Fibroblast of skin of scalp (primary cell): Measurements from ENCODE around the gene GGT7.
"Not testable (repeated sequence)": the region's sequence is repeated elsewhere in the genome, so short reads cannot be mapped to it uniquely, and the experiment has no call there.

Experiments
- DNase-seq: peaks from one replicate; pipeline ENCODE4 v3.0.0-alpha.2; 2013

The GGT7 gene

DNA sequence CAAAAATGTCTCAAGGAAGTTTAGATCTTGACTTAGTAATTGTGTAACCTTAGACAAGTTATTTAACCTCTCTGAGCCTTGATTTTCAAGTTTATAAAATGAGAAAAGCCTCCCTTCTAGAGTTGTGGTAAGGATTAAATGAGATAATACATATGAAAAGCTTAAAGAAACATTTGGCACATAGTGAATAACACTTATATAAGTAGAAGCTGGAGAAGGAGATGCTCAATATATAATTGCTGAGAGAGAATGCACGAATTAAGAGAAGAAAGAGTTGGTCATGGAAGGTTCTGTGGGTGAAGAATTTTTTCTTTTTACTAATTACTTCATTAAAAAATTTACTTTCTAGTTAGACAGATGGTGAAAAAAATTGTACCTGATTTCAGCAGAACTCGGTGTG lies 9.0 kb upstream of the GGT7 start:
- no peak for DNase-seq

DNA sequence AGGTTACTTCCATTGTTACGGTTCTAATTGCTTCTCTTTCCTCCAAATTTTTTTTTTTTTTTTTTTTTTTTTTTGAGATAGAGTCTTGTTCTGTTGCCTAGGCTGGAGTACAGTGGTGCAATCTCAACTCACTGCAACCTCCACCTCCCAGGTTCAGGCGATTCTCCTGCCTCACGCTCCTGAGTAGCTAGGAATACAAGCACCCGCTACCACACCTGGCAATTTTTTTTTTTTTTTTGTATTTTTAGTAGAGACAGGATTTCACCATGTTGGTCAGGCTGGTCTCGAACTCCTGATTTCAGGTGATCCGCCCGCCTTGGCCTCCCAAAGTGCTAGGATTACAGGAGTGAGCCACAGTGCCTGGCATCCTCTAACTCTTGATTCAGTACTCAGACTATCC lies 8.3 kb upstream of the GGT7 start:
- not testable (repeated sequence) for DNase-seq

DNA sequence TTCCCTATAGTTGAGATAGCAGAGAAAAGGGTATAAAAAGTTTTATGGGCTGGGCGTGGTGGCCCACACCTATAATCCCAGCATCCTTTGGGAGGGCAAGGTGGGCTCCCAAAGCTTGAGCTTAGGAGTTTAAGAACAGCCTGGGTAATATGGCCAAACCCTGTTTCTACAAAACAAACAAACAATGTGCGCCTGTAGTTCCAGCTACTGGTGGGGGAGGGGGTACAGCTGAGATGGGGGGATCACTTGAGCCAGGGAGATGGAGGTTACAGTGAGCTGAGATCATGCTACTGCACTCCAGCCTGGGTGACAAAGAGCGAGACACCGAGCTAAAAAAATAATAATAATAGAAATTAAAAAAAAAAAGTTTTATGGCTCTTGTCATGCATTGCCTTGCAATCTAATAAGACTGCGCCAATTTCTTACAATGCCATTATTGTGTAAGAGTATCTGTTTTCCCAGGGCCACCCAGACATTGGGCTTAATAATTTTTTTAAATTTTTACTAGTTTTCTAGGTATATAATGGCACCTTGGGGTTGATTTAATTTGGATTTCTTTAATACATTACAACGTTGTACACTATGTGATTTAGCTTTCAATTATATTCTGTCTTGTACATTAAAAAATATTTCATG lies 7.7 kb upstream of the GGT7 start:
- no peak for DNase-seq

DNA sequence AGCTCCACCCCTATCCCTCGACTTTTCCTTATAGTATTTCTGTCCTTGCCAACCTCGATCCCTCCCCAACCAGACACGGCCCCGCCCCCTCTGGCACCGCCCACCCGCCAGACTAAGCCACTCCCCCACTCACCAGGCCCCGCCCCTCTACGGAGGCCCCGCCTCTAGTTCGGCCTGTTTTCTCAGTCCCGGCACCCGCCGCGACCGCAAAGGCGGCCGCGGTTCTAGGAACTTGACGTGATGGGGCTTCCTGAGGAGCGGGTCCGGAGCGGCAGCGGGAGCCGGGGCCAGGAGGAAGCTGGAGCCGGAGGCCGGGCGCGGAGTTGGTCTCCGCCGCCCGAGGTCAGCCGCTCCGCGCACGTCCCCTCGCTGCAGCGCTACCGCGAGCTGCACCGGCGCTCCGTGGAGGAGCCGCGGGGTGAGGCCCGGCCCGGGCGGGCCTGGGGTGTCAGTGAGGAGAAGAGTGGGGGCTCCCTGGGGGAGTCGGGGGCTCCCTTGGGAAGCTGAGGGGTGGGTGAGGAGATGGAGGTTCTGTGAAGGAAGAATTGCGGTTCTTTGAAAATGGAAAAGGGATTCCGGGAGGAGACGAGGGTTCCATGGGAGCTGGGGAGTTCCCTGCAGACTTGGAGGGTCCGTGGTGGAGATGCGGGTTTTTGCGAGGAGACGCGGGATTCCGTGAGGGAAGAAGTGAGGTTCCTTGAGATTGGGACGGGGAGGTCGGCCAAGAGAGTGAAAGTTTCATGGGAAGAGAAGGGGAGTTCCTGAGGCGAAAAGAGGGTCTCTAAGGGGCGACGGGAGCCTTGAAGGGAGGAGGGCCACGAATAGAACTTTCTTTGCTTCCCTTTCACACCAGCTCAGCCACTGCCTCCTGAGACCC lies 4.0 kb upstream of the GGT7 start, which contains the start of gene ACSS2:
Gene ACSS2, plus strand, starts transcription at position 207 of the 877 bp plus-strand sequence. Its CDS starts 34 bp downstream, at position 241.
- no peak for DNase-seq

DNA sequence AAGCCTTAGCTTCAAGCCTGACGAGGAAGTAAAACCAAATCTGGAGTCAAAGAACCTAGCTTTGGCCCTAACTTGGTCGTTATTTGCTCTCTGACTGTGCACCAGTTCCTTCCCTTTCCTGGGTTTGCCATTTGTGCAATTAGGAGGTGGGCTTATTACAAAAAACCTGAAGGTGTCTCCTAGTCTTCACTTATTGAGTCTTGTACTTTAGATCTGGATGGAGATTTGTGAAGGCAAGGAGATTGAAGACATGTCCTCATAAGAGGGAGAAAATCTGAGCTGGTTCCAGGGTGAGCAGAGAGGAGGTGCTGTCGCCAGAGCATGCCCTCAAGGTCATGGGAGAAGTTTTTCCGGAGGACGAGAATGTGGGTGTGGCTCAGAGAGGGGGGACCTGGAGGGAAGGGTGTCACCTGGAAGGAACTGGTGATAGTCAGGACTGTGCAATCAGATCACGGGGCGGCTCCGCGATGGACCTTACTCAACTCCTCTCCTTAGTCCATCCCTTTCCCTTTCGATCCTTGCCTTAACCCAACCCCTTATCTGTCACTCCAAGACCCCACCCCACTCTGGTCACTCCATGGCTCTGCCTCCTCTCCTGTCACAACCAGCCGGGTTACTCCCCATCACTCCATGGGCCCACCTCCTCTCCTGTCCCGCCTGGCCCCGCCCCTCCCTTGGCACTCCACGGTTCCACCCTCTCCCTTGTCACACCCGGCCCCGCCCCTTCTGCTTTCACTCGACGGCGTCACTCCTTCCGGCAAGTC lies 3.2 kb upstream of the GGT7 start:
- peak; percentile 99 for DNase-seq

DNA sequence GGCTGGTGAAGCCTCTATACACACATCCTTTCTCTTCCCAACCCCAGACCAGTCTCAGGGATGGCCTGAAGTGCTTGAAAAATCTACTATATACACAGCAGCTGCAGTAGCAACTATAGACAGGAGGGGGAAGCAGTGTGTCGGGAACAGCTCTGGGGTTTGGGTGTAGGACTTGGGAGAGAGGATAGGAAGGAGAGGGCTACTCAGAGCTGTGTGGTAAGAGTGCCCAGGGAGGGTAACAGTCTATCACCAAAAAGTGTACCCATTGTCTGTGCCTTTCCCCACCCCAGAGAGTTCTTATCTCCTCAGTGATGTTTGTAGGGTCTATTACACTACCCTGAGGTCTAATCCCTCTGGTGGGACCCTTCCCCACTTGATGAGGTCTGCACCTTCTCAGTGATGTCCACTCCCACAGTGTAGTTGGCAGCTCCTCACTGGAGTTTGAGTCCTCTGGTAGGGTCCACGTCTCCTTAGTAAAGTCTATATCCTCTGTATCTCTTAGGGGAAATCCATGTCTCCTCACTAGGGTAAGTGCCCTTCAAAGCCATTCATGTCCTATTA lies 1.5 kb upstream of the GGT7 start:
- DNase-seq, result peak; percentile 88

DNA sequence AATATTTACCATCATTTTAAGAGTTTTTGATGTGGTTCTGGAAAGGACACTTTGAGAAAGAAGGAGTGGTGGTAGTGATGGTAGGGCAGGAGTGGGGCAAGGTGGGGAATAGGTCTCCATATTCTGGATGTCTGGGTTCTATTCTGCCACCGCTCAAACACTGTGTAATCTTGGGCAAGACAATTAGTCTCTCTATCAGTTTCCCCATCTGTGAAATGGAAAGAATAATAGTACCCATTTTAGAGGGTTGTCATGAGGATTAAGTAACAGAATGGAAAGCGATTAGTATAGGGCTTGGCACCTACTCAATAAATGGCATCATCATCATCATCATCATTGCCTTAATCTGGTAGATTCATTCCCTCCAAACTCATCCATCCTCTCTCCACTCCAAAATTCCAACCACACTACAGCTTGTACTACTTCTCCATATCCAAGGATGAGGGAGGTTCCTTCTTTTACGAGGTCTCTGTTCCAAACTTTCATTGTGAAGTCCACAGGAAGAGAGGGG lies 982 bp upstream of the GGT7 start:
- no peak for DNase-seq

DNA sequence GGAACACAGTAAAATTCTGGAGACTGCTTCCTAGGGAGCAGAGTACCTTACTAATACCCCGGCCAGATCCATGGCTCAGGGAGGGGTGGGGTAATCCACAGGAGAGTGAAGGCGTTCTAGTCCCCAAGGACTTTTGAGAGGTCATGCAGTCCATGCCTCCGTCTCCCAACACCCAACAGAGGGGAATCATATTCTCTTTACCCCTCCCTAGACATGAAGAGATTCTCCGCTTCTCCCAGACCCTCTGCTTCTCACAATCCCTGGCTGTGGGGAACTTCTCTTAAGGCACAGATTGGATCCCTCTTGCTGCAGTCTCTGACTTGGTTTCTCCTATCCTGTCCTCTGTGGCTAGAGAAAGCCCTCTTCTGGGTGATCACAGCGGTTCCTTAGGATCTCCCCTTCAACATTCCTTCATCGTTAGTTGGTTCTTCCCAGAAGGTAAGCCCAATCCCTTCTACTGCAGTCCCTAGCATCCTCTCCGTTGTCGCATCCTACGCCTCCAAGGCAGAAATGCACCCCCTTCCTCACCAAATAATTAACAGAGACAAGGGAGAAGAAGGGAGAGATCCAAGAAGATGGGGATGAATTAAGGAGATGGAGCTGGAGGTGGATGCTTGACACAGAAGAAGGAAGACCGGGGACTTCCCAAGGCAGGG lies 562 bp downstream of the GGT7 start:
- no peak for DNase-seq

DNA sequence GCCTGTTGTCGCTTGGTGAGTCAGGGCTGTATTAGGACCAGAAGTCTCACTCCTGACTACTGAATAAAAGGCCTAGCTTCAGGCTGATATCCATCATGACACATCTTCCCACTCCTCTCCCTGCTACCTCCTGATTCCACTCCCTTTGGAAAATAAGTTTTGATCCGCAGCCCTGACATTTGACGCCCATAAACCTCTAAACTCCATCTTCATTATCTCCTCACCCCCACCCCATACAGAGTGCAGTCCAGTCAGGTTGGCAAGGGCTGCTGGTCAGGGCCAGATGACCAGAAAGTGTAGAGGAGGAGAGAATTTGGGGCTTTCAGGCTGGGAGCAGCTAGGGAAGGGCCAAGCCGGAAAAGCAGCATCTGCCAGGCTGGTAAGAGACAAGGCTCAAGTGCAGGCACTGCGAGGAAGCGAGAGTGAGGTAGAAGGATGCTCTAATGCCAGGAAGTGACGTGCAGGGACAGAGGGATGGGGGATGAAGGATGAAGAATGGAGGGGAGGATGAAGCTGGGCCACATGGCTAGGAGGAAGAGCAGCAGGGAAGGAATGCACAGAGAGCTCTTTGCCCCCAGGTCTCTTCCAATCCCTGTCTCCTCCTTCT lies 1.2 kb downstream of the GGT7 start:
- DNase-seq, result no peak

DNA sequence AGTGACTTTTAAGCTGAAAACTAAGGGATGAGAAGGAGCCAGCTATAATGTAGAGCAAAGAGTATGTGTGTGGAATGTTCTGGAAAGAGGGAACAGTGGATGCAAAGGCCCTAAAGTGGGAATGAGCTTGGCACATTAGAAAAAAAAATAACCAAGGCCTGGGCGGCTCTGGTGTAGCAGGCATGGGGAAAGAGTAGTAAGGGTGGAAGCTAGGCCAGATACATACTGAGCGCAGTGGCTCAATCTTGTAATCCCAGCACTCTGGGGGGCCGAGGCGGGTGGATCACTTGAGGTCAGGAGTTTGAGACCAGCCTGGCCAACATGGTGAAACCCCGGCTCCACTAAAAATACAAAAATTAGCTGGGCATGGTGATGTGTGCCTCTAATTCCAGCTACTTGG lies 8.4 kb downstream of the GGT7 start:
- no peak for DNase-seq

DNA sequence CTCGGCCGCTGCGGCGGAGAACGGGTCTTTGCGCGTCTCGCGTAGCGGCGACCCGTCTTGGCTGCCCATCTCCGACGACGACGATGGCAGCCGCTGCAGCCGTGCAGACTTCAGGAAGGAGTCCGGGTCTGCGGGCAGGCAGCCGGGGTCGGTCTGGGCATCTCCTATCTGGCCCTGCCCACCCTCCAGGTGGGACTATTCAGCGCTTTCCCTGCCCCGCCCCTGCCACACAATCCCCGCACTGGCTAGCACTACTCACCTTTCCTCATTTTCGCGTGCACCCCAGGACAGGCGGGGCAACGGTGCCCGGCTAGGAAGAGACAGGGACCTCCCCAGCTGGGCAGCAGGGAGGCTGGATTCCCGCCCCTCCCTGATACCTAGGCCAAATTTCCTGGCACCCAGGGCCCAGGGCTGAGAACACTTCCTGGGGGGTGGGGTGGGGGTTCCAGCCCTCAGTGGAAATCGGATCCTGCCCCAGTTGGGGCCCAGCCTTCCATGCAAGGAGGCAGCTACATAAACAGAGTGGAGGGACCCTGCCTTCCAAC lies 9.2 kb downstream of the GGT7 start:
- DNase-seq, result no peak

DNA sequence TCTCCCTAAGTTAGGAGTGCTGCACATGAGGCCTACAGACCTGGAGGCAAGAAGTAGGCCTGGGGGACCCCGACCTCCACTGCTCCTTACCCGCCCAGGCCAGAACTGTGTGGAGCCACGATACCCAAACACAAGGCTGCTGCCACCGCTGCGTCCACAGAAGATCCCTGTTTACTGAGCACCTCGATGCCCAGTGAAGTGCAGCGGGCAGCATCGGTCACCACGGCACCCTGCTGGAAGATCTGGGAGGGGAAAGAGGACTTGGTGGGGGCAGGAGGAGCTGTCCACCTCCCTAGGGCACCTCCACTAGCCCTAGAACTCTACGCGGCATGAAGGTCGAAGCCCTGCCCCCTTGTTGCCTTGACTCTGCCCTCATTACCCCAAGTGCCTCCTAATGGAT lies 9.9 kb downstream of the GGT7 start:
- DNase-seq, result no peak

DNA sequence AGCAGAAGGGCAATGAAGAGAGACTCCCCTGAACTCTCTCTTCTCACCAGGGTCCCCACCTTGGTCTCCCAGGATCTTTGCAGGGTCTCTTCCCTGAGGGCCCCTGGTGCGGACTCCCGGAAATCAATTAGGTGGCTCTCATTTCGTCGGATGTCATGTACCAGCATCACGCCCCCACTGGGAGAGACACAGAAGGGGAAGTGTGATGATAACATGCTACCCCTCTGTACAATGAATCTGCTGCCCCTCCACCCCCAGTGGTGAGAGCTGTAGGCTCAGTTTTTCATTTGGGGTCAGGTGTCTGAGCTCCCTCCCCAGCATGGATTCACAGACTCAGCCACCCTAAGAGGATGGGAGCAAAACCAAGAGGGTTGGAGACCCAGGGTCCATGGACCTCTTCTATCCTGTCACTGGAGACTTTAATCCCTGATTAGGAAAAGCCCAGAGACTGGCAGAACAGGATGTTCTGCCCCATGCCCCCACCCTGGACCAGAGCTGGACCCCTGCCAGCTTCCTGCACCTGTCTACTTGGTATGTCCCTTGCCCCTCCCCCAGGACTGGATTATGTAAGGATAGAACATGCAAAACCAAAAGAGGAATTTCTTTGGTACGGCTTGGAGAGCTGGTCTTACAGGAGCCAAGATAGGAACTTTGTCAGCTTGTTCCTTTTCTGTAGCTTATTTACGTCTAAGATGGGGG lies 11.1 kb downstream of the GGT7 start:
- no peak for DNase-seq

DNA sequence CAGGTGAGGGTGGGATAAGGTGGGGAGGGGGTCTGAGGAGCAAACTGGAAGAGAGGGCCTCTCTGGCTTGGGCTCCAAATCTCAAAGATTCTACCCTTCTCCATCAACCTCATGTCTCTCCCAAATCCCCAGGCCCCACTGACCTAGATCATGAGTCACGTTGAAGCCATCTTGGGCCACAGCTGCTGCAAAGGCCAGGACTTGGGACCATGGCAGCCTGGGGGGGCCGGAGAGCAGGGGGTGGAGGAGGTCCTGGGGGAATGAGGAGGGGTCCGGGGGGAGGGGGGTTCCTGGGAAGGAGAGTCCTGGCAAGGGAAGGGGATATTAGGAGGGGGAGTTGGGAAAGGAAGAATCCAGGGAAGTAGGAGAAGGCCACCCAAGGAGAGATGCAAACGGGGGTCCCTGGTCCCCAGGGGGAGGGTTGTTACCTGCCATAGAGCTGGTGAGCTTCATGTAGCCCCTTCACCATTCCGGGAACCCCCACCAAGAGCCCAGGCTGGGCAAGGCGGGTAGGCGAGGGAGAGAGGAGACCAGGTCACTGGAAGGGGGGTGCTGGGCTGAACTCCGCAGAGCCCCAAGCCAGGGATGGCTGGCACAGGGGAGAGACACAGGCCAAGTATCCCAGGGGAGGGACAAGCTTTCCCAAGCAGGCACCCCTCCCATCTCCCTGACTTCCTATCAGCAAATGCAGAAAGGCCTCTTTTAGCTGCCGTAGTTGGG lies 12.7 kb downstream of the GGT7 start:
- DNase-seq, result no peak

DNA sequence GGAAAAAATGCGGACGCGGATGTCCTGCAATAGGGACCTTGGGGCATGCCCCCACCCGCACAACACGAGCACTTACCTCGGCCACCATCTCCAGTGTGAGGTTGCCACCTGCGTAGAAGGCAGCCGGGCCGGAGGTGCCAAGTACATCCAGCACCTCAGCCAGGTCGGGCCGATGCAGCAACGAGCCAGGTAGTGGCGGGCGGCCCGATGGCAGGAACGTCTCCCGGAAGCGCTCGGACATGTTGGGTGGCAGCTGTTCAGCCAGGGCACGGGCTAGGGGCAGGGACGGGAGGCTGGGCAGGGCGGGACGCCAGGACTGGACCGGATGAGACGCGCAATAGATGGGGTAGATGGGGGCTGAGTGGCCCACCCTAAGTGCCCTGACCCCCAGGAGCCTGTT lies 13.3 kb downstream of the GGT7 start:
- DNase-seq, result no peak

DNA sequence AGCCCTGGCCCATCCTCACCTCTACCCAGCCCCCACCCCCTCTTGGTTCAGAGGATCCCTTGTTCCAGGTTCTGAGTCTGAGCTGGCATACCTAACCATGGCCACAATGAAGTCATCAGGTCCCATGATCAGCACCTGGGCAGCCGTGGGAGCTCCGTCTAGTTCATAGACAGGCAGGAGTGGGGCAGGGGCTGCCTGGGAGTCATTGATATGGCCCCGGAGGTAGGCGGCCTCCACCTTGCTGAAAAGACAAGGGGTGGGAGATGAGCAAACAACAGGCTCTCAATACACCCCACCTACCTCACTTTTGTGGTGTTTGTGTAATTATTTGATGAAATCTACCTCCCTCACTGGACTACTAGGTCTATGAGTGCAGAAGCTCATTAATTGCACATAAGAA lies 20.4 kb downstream of the GGT7 start:
- no peak for DNase-seq

DNA sequence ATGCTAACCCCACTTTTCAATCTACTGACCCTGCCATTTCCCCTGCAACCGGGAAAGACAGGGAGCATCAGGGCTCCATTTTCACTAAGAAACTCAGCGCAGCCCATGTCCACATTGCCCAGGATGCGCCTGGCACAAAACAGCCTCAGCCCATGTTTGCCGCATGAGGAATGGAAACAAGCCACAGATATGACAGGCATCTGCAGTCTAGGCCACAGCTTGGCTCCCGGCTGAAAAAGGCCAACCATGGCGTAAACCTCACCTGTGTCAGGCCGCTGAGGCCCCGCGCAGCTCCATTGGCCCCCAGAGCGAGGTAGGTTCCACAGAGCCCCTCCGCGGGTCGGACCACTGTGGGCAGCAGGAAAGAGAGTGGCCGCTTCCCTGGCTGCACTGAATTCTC lies 21.7 kb downstream of the GGT7 start:
- DNase-seq, result no peak

DNA sequence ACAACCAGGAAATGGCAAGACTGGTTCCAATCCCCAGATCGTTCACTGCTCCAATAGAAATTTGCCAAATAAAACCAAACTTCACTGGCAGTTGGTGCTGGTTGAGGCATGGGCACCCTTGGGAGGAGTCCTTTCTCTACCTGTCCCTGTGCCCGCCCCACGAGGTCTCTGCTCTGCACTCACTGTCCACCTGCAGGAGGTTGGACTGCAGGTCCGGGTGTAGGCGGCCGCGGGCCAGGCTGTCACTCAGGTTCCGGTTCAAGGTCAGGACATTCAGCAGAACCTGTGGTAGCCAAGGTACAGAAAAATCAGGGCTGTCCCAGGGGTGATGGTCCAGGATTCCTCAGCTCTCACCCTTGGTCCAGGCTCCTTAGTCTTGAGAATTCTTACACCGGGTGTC lies 22.9 kb downstream of the GGT7 start:
- no peak for DNase-seq

DNA sequence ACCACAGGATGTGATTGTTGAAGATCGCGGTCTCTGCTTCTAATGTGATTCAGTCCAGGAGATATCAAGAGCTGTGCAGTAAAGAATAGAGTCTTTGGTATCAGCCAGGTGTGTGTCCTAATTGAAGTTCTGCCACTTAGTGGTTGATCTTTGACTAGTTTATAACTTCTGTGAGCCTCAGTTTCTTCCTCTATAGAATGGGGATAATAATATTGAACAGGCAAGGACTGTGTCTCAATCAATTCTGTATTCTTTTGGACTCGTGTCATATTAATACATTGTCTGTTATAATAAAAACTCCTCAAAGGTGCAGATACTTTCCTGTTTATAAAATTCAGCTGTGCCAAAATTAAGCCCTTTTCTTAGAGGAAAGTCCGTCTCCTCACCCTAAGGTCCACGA lies 24.1 kb downstream of the GGT7 start:
- no peak for DNase-seq

DNA sequence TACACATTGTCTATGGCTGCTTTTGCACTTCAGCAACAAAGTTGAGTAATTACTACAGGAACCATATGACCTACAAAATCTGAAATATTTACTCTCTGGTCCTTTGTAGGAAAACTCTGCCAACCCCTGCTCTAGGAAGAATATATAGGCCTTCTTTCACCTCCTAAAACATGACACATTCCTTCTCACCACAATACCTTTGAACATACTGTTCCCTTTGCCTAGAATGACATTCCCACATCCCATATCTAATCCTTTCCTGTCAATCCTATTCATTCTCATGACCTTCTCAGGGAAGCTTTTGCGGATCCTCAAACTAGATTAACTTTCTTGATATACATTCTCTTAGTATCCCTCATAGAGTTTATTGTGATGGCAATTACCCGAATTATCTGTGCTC lies 29.2 kb downstream of the GGT7 start:
- no peak for DNase-seq
